ENCODE results near the gene LGR5. TPM values are rescaled to one million over a fixed set of nuclear protein-coding genes. Genes with fewer than 3 reads are reported as not detected.

The LGR5 gene
- total and polyA plus RNA-seq, 2 donors (not counting 3 experiments of a cell fraction or from before 2014, with no cell fraction given), result not detected

DNA sequence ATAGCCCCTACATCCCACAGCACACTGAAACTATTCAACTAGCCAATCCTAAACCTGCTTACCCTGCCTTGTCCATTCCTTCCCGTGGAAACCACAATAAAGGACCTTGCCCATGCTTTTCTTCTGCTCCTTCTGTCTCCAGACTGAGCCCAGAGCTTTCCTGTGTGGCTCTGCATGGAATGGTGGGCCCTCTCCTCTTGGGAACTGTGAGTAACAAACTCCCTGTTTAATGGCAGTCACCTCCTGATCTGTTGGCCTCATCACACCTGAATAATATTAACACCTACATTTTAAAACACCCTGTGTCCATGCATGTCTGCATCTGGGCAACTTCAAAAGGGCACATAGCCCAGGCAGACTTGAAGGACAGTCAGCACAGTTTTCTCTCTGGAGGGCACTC lies 12.4 kb downstream of the LGR5 start:
- Histone ChIP-seq H3K9me3 (replicated peaks; ENCODE audit: control insufficient read depth, insufficient read depth, low read length) (no peaks in the 10 kb centered on the region), H3K9me1 (replicated peaks; ENCODE audit: control insufficient read depth, extremely low read depth, insufficient read depth, low read length) (no peaks in the 10 kb centered on the region), H3K79me2 (ENCODE audit: control insufficient read depth, insufficient read depth, low read length) (no peaks in the 10 kb centered on the region), H3K36me3 (ENCODE audit: control insufficient read depth in 2 of 2, extremely low read depth in 1 of 2, insufficient read depth in 2 of 2, low read length in 2 of 2) (no peaks in the 10 kb centered on the region), H3K27ac (ENCODE audit: insufficient read depth, low read depth, low read length) (no peak overlapping the region), H3K27me3 (ENCODE audit: control insufficient read depth in 2 of 2, insufficient read depth in 2 of 2, low read length in 2 of 2) (peaks cover 7 to 15% of the 10 kb centered on the region in 2 experiments), H3K4me2 (ENCODE audit: insufficient read depth, low read length) (no peak overlapping the region), H4K20me1 (replicated peaks; ENCODE audit: control insufficient read depth, extremely low read depth, insufficient read depth, low read length) (no peaks in the 10 kb centered on the region), H2AFZ (ENCODE audit: low read depth, low read length) (no peak overlapping the region), H3K4me3 (replicated peaks in 1 of 3; ENCODE audit: insufficient read depth in 1 of 3, low read depth in 1 of 3, low read length in 3 of 3) (no peak overlapping the region), H3K4me1 (ENCODE audit: control insufficient read depth, extremely low read depth, insufficient read depth, low read length) (no peaks in the 10 kb centered on the region), H3K9ac (replicated peaks; ENCODE audit: extremely low read depth, insufficient read depth, low read length) (no peak overlapping the region)
- ChIA-PET POLR2A (no interaction called here), CTCF (no interaction called here)
- TF ChIP-seq FOS (IDR thresholded peaks at IDR 0.05; ENCODE audit: borderline replicate concordance, insufficient read depth, low read length) (no peak), POLR2AphosphoS5 (IDR thresholded peaks at IDR 0.05; ENCODE audit: insufficient read depth, low read depth, low read length) (no peak), POLR2A (IDR thresholded peaks at IDR 0.05; ENCODE audit: low read depth, low read length) (no peak), GATA2 (IDR thresholded peaks at IDR 0.05; ENCODE audit: insufficient read depth, insufficient read length, low read depth, low read length) (no peak), JUN (IDR thresholded peaks at IDR 0.05; ENCODE audit: borderline replicate concordance, insufficient read depth, insufficient read length, low read depth) (no peak), MYC (IDR thresholded peaks at IDR 0.05; ENCODE audit: low read depth, low read length) (no peak), EZH2 (IDR thresholded peaks at IDR 0.05; ENCODE audit: borderline replicate concordance, low read depth, low read length, severe bottlenecking) (no peak)
- TF ChIP-seq, protein P1, sequence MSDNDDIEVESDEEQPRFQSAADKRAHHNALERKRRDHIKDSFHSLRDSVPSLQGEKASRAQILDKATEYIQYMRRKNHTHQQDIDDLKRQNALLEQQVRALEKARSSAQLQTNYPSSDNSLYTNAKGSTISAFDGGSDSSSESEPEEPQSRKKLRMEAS (IDR thresholded peaks at IDR 0.05; ENCODE audit: insufficient read depth, insufficient read length), result no peak
- TF ChIP-seq, protein P2, sequence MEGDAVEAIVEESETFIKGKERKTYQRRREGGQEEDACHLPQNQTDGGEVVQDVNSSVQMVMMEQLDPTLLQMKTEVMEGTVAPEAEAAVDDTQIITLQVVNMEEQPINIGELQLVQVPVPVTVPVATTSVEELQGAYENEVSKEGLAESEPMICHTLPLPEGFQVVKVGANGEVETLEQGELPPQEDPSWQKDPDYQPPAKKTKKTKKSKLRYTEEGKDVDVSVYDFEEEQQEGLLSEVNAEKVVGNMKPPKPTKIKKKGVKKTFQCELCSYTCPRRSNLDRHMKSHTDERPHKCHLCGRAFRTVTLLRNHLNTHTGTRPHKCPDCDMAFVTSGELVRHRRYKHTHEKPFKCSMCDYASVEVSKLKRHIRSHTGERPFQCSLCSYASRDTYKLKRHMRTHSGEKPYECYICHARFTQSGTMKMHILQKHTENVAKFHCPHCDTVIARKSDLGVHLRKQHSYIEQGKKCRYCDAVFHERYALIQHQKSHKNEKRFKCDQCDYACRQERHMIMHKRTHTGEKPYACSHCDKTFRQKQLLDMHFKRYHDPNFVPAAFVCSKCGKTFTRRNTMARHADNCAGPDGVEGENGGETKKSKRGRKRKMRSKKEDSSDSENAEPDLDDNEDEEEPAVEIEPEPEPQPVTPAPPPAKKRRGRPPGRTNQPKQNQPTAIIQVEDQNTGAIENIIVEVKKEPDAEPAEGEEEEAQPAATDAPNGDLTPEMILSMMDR (IDR thresholded peaks at IDR 0.05; ENCODE audit: extremely low read depth in 1 of 2, insufficient read depth in 1 of 2, low read depth in 1 of 2, low read length in 2 of 2), result no peak
- dilution Hi-C loops (cut with MboI; ENCODE audit: extremely low pct_ligation_motif_present, low sequenced_read_pairs), result no loop called here
- FAIRE-seq (no peak), DNase-seq (ENCODE audit: low read depth, low spot score) (no peak)
- intact Hi-C loops (cut with micrococcal nuclease), result no loop called here
- no TSS peak for BruUV-seq (replicated peaks)

Data from endothelial cell of umbilical vein (primary cell).